HG02884 (cell line): ENCODE measurements around the gene ANXA8L1.
"Not testable (repeated sequence)": the region's sequence is repeated elsewhere in the genome, so short reads cannot be mapped to it uniquely, and the experiment has no call there.

Source experiments
- ATAC-seq: cut with Tn5 transposase; IDR thresholded peaks from one replicate; pipeline ENCODE4 v1.9.1; 2021; ENCODE audit warnings: mild to moderate bottlenecking, moderate library complexity; ENCODE audit not compliant: unreplicated experiment

ANXA8L1 gene, protein sequence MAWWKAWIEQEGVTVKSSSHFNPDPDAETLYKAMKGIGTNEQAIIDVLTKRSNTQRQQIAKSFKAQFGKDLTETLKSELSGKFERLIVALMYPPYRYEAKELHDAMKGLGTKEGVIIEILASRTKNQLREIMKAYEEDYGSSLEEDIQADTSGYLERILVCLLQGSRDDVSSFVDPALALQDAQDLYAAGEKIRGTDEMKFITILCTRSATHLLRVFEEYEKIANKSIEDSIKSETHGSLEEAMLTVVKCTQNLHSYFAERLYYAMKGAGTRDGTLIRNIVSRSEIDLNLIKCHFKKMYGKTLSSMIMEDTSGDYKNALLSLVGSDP

DNA sequence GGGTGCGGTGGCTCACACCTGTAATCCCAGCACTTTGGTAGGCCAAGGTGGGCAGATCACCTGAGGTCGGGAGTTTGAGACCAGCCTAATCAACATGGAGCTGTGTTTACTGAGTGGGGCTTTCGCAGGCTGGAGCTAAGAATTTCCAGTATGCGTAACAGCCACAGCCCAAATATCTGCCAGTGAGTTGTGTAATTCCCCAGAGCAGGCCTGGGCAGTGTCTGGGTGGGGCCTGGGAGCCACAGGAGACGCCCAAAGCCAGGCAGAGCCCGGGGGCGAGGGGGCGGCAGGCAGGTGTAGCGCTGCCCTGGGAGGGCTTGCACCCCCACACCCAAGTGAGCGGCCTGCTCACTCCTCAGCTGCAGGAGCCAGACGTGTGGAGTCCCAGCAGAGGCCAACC lies at the start of gene ANXA8L1:
Gene ANXA8L1 (plus strand): TSS at position 371 of the 400 bp plus-strand sequence. CDS start 76 bp downstream, outside the sequence.
- ATAC-seq, result not testable (repeated sequence)

DNA sequence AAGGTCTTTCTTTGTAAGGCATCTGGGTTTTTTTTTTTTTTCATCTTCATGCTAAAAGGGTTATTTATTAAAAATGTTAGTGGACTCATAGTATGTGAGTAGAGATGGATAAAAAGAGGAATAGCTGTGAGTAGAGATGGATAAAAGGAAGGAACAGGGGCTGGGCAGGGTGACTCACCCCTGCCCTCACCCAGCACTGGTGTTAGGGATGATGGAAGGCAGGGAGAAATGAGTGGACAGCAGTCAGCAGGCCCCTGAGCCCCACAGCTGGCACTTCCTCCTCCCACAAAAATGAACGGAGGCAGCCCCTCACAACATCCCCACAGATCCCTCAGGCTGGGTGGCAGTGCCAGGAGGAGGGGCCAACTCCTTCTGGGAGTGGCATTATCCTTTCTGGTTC lies 49.5 kb upstream of the ANXA8L1 start:
- ATAC-seq, result no peak

GRCh38 chr10:46326971-46327370 lies 48.6 kb upstream of the ANXA8L1 start:
- ATAC-seq, result no peak

- ATAC-seq, result no peak
Observed at GRCh38 chr10:46327685-46328084, 47.9 kb upstream of the ANXA8L1 start.

GRCh38 chr10:46328853-46329689 lies 46.5 kb upstream of the ANXA8L1 start:
- no peak for ATAC-seq

DNA sequence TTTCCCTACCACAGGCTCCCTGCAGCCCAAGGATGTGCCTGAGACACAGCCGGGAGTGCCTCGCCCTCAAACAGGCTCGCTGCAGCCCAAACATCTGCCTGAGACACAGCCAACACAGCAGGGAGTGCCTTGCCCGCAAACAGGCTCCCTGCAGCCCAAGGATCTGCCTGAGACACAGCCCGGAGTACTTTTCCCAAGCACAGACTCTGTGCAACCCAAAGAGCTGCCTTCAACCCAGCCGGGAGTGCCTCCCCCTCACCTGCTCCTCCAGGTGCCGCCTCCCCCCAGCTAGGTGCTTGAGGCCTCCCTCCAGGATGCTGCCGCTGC lies 45.9 kb upstream of the ANXA8L1 start:
- no peak for ATAC-seq

GRCh38 chr10:46330894-46331293 lies 44.7 kb upstream of the ANXA8L1 start:
- ATAC-seq, result no peak

DNA sequence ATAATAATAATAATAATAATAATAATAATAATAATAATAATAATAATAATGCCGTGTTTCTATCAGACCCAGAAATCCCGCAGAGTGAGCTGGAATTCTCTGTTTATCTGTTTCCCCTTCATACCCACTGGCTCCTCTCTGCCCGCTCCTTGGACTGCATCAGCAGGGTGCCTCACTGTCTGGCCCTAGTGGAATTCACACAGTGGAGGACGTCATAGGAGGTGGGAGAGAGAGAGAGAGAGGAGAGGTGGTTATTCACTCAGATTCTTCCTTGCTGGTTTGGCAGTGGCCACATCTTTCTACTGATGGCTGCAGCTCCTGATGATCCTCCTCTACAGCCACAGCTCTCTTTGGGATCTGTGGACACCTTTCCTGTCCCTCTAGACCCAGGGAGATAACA lies 10.1 kb upstream of the ANXA8L1 start:
- ATAC-seq, result not testable (repeated sequence)

DNA sequence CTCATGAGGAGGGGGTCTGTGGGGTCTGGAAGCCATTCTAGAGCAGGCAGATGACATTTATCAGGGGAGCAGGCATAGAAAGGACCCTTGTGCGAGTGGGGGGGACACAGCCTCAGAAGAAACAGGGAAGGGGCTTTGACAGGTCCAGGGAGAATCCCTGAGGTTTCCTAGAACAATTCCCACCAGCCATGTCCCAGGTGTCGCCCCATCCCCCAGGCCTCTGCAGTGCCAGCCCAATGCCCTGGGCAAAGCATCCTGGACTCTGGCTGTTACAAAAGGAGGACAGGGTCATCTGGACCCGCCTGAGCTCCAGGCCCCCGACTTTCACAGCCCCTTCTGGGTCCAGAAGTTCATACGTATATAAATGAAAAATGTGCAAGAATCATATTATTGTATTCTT lies 8.4 kb upstream of the ANXA8L1 start:
- ATAC-seq, result not testable (repeated sequence)

DNA sequence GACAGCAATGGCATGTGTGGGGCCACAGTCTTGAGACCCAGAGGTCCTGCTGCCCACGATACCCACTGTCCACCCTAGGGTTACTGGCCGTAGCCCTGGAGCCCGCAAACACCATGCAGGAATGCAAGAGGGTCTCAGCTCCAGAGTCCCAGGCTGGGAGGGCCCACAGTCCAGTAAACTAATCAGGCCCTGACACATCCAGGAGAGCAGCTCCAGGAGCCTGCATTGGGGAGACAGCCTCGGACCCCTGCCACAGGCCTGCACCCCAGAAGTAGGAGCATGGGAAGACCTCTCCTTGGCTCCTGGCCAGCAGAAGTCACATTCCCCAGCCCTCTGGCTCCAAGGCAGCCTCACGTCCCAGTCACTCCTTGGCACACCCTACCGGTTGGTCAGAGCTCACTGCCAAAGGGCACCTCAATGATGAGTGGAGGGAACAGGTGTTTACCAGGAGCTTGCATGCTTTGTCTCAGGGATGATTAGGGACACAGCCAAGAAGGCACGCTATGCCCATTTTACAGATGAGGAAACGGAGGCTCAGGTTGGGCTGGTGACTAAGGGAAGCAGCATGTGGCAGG lies 7.8 kb upstream of the ANXA8L1 start:
- ATAC-seq, result not testable (repeated sequence)

- ATAC-seq, result not testable (repeated sequence)
Observed at GRCh38 chr10:46368956-46369355, 6.6 kb upstream of the ANXA8L1 start.

DNA sequence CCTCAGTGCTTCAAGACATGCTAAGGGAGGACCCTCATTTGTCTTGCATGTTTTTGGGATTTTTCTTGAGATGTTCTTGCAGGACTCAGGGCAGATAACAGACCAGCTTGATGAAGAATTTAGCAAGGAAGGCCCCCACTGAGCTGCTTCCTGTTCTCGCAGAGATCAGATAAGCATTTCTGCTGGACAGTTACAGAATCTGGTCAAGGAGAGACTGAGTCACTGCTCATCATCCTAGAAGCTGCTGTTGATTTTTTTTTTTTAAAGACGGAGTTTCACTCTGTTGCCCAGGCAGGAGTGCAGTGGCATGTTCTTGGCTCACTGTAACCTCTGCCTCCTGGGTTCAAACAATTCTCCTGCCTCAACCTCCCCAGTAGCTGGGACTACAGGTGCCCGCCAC lies 1.2 kb upstream of the ANXA8L1 start:
- not testable (repeated sequence) for ATAC-seq

- not testable (repeated sequence) for ATAC-seq
Observed at GRCh38 chr10:46377022-46377421, 1.4 kb downstream of the ANXA8L1 start.

DNA sequence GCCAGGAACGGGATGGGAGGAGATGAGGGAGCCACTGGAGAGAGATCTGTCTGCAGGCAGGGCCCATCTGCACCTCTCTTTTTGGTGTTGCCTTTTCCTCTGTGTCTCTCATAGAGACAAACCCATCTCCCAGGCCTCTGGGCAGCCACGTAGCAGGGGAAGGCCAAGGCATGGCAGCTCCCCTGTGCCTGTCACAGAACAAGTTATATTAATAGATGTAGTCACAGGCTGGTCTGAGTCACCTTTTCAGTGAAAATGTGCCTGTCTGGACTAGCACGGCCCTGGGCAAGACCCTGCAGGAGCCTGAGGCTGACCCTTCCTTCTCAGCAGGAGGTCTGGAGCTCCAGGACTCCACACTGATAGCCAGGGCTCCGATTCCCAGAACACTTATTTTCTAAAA lies 2.1 kb downstream of the ANXA8L1 start:
- ATAC-seq, result not testable (repeated sequence)

DNA sequence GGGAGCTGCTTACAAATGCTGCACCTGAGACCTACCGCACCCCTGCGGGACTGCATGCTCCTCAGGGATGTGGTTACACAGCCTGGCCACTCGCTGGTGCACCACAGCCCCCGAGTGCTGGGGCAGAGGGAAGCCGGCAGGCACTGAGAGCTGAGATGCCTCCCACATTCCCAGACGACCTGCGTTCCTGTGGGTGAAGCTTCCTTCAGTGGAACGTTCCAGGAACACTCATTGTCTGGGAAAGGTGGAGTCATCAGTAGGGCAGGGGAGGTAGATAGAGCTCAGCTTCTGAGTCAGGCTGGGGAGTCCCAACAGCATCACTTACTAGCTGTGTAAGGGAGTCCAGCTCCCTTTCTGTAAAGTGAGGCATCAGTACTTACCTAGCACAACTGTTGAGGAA lies 2.5 kb downstream of the ANXA8L1 start:
- ATAC-seq, result not testable (repeated sequence)

- not testable (repeated sequence) for ATAC-seq
Observed at GRCh38 chr10:46379233-46379848, 3.8 kb downstream of the ANXA8L1 start.

GRCh38 chr10:46385858-46386257 lies 10.3 kb downstream of the ANXA8L1 start:
- ATAC-seq, result not testable (repeated sequence)

DNA sequence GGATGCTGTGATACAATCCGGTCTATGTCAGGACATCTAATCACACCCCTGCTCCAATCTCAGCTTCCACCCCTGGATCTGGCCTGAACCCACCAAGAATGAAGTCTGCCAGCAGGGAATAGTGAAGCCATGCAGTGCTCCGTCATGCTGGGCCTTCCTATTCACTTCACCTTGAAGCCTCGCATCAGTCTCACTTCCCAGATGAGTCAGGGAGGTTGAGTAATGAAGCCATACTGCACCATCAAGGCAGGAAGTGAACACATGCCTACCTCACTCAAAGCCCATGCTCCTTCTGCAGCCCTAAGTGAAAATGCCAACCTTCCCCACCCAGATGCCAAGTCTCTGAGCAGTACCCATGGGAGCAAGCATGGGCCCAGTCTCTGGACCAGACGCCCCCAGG lies 11.1 kb downstream of the ANXA8L1 start:
- ATAC-seq, result not testable (repeated sequence)

GRCh38 chr10:46387309-46387902 lies 11.8 kb downstream of the ANXA8L1 start:
- not testable (repeated sequence) for ATAC-seq

DNA sequence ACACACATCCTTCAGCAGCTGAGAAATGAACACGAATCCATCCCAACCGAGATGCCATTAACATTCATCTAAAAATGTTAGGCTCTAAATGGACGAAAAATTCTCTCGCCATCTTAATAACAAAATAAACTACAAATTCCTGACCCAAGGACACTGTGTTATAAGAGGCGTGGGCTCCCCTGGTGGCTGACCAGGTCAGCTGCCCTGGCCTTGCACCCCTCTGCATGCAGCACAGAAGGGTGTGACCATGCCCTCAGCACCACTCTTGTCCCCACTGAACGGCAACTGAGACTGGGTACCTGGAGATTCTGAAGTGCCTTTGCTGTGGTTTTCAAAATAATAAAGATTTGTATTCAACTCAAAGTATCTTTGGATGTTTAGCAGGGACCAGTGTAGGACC lies 15.8 kb downstream of the ANXA8L1 start:
- ATAC-seq, result not testable (repeated sequence)
